HG02840 (cell line): ENCODE measurements around the gene PRPS2.
A peak's percentile ranks its signal among the peaks of the same experiment; 100 is the strongest.

Experiments used
- ATAC-seq: cut with Tn5 transposase; IDR thresholded peaks from one replicate; pipeline ENCODE4 v1.9.1; 2021; ENCODE audit warnings: mild to moderate bottlenecking, moderate library complexity, moderate number of reproducible peaks; ENCODE audit not compliant: unreplicated experiment, low FRiP score

PRPS2 gene

DNA sequence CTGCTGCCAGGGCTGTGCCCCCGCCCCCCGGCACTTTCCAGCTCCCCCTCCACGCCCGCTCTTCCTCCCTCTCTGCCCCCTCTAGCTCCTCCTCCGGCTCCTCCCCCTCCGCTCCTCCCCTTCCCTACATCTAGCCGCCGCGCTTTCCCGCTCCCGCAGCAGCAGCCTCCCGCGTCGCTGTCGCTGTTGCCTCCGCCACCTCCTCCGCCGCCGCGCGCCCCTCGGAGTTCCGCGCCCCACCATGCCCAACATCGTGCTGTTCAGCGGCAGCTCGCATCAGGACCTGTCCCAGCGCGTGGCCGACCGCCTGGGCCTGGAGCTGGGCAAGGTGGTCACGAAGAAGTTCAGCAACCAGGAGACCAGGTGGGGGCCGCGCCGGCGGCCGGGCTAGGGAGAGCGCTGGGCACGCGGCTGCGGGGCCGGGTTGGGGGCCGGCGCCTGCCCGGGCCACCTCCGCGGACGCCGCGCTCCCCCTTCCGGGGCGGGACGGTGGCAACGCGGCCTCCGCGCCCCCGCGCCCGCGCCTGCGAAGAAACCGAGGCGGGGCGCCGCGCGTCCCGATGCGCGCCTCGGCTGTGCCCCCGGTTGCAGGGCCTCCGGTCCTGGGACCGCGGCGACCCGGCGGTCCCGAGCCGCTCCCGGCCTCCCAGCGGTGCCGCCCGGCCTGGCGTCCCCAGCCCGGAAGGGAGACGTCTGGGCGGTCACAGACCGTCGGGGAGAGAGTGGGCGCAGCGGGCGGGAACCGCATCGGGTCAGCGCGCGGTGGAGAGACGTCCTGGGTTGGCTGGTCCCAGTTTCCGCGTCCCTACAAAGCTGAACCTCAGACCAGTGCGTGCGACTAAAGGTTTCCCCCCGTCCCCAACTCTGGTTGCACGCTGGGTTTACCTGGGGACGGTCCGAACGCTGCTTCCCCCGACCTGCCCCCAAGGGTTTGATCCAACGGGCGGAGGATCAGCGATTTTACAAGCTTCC is at the start of gene PRPS2:
Gene PRPS2 (plus strand): TSS at position 156 of the 972 bp plus-strand sequence. CDS start 86 bp downstream, at position 242.
- ATAC-seq = peak; percentile 72

DNA sequence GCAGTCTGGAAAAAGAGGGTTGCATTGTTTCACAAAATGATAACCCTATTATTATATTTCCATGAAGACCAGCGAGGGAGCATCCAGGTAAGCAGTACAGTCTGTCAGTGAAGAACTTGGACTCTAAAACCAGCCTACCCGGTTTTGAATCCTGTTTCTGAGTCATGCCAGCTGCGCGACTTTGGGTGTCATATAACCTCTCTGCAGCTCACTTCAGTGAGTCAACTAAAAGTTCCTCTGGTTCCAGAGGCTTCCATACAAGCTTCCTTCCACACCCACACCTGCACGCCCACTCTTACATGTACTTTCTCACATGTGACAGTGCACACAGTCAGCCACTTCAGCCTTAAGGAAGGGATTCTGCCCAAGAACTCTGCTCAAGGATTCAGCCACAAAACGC is 49.8 kb upstream of the PRPS2 start:
- no peak for ATAC-seq

DNA sequence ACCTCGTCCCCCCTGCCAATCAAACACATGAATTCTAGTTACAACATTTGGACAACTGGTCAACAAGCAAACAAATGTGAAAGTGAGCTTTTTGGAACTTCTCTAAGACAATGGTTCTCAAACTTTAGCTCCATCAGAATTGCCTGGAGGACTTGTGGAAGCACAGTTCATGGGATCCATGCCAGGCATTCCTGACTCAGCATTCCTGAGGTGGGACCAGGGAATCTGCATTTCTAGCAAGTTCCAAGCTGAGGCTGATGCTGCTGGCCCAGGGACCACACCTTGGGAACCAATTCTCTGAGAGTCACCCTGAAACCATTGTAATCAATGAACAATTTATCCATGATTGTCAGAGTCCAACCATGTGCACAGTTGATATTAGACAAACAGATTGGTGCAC is 43.8 kb upstream of the PRPS2 start:
- ATAC-seq = no peak

DNA sequence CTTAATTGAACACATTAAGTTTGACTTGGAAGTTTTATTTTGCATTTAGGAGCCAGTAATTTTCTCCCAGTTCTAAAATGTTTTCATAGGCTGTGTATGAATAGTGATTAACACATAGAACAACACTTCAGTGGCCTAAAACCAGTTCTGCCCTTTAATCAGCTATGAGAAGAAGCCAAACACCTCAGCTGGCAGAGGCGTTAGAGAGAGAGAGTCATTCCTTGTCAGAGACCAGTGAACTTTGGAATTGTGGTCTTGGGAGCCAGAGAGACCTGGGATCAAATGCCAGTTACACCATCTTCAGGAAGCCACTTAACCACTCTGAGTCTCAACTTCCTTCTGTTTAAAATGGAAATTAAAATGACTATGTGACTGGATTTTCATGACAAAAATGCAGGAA is 39.3 kb upstream of the PRPS2 start:
- ATAC-seq = no peak

DNA sequence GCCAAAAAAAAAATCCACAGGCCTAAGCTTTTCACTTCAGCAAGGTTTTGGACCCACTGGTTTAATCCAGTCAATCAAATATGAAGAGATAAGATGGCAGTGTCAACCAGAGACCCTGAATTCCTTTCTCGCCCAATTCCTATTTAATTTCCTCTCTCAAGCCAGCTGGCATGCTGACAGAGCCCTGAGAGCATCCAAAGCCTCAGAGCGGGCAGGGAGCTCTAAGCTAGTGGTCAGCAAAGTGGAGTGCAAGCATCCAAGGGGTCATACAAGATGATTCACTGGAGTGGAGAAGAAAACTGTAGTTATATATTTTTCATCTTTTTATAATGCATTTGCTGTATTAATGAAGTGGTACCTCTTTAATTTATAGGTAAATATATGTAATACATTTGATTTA is 37.8 kb upstream of the PRPS2 start:
- ATAC-seq = no peak

DNA sequence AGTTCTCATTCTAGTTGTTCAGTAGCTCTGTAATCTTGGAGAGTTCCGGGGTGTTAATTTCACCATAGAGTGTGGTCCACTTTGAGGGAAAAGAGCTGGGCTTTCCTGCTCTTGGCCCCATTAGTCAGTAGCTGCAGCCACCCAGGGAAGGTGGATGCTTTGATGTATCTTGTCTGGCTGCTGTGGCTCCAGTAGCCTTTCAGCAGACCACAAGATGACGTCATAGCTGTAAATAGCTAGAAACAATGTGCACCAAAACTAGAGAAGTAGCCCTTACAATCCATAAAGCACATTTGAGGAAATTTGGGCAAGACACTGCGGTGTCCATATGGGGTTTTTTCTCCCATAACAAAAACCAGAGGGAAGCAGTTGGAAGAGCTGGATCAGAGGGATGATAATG is 32.9 kb upstream of the PRPS2 start:
- ATAC-seq = no peak

DNA sequence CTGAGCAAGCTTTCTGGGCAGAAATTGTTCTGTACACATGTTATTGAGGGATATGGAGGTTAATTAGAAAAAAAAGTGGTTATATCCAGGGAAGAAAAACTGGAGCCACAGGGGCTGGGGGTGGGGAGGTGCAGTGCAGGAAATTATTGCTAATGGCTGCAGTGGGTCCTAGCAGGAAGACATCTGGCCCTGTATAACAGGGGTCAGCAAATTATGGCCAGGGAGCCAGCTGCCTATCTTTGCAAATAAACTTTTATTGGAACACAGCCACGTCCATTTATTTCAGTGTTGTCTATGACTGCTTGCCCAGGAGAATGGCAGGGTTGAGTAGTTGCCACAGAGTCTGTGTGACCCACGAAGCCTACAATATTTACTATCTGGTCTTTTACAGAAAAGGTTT is 23.4 kb upstream of the PRPS2 start:
- no peak for ATAC-seq

DNA sequence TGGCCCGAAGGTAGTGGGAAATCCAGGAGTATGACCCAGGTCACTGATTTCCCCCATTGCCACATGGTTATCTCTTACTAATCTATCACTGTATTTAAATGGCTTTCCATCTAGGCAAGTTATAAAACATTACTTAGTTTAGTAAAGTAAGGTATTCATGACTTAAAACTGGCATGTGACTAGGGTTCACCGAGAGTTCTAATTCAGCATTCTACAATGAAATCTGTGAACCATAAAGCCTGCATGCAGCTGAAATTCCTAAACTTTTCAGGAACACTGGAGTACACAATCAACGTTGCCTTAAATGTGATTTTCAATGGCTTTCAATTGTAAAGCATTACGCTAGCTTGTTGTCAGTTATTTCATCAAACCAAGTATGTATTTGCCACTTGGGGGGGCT is 22.7 kb upstream of the PRPS2 start:
- ATAC-seq = no peak

DNA sequence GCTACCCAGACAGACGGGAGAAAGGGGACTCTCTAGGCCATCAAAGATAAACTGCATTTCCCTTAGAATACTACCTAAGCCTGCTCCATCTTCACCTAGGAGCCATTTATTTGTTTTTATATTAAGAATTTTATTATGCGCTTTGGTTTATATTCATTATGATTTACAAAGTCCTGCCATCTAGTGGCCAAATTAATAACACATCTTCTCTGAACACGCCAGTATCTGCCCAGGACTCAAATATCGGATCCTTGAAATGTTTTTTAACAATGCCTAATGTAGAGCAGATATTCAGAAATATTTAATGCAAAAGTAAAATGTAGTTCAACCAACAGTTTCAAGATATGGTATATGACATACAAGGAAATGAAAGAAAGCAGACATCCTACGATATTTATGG is 20.8 kb upstream of the PRPS2 start:
- ATAC-seq = no peak

DNA sequence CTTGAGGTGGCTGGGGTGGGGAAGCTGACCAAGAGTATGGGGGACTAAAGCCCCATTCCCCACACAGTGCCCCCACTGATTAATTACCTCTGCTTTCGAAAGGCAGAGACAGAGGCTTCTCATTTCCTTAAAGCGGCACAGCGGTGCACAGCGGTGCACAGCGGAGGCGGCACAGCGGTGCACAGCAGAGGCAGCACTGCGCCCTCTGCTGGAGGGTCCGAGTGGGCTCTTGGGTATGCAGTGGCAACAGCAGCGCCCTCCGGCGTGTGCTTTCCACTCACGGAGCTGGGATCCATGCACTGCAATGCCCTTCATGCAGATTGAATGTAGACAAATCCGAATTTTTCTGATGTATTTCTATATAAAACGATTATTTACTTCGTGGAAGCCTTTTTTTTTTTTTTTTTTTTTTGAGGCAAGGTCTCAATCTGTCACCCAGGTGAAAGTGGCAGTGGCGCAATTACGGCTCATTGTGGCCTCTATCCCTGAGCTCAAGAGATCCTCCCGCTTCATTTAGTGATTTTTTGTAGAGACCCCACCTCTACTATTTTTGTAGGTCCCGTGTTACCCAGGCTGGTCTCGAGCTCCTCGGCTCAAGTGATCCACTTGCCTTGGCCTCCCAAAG is 19.7 kb upstream of the PRPS2 start:
- ATAC-seq = peak; percentile 82

DNA sequence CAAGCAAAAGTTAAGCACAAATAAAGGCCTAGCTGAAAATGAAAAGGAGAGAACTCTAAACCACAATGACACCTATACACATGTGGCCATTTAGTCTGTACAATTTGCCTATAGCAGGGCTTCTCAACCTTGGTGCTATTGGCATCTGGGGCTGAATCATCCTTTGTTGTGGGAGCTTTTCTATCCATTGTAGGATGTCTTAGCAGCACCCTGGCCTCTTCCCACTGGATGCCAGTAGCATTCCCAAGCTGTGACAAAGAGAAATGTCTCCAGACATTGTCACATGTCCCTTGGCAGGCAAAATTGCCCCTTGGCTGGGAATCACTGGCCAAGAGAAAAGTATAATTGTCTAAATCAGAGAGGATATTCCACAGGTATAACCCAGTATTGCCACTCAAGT is 13.5 kb upstream of the PRPS2 start:
- ATAC-seq = no peak

DNA sequence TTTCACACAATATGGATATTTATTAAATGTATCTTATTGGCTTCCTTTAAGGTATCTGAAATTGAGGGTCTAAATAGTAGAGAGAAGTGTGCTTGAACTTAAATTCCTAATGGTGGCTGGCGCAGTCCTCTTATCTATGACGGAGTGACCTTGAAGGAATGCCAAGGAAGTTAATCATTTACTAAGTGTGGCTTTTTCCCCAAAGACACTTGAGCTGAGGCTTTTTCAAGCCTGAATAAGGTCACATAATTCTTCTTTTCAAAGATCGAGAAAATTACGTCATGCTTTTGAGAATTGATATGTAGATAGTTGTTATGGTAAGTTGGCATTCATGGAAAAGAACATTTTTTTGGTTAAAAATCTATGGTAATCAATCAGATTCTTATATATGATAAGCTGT is 11.7 kb upstream of the PRPS2 start:
- ATAC-seq = no peak

DNA sequence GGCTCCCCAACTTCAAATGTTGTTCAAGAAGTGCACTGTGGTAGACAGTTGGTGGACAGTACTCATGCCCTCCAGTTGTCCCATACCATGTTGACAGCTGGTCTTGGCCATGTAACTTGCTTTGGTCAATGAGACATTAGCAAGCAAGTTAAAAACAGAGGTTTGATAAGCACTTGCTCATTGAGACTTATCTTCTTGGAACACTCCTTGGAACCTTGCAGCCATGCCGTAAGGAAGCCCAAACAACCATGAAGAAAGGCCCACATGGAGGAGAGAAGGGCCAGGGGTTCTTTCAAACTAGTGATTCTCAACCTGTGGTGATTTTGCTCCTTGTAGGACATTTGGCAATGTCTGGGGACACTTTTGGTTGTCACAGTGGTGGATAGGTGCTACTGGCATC is 2.6 kb upstream of the PRPS2 start:
- ATAC-seq = no peak

DNA sequence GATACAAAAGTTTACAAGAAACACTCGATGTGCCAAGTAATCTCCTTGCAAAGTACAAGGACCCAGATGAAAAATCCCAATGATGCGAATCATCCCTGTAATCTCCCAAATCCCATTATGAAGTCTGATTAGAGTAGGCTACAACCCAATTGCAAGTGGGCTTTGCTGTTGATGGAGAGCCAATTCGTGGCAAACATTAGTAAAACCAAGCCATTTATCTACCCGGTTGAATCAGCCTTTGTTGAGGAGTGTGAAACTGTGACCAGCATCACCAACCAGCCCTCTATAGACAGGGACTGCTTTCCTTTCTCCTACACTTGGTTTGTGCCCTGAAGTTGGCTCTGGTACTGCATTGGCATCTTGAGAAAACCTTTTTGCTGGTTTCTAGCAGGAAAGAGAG is 1.2 kb upstream of the PRPS2 start:
- no peak for ATAC-seq

DNA sequence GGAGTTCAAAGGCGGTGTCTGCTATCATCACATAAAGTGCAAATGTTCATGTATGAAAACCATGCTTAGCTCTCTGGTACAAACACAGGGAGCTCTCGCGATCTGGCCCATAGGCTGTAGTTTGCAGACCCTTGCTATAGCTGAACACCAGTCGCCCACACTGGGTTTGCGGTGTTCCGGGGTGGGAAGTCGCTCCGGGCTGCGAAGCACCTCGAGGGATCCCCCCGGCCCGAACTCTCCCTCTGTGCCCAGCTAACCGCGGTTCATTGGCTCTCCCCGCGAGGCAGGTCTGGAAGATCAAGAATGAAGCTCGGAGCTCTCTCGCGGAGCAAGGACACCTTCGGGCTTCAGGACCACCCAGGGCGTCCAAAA is 341 bp upstream of the PRPS2 start:
- ATAC-seq = peak; percentile 20

DNA sequence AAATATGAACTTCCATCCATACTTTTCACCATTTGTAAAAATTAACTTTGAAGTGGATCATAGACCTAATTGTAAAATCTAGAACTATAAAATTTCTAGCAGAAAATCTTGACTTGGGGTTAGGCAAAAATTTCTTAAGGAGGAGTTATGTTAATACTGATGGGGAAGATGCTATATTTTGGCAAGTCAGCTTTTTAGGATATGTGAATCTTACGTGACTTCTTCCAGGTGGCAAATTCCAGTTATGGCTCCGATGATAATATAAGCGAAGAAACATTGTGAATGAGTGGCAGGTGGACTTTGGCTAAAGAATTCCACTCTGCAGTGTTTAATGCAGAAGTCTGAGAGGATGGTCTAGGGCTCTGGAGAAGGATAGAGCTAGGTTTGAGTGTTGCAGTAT is 1.5 kb downstream of the PRPS2 start:
- ATAC-seq = no peak

DNA sequence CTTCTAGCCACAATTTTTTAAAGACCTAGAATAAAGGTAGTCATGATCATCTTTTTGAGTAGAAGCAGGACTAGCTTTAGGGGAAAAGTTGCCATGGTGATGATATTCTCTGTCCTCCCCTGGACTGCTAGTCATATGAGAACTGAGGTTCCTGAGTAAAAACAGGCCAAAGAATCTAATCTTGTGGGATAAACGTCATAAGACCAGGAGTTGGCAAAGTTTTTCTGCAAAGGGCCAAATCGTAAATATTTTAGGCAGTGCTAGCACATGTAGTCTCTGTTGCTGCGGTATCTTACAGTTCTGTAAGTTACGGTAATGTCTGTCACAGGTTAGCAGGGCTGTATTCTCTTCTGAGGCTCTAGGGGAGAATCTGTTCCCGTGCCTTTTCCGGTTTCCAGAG is 3.4 kb downstream of the PRPS2 start:
- no peak for ATAC-seq

DNA sequence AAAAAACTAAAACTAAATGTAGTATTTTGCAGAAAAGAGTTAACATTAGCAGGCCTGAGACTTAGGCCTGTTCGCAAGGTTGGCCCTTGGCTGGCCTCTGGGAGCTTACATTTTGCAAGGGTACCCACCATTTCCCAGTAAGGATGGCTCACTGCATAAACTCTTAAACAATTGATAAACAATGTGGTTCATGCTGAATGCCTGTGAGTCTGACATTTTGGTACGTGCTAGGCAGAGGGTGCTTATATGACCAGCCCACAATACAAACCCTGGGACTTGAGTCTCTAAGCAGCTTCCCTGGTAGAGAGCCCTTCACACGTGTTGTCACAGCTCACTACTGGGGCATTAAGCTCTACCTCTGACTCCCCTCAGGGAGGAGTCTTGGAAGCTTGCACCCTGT is 7.4 kb downstream of the PRPS2 start:
- no peak for ATAC-seq

DNA sequence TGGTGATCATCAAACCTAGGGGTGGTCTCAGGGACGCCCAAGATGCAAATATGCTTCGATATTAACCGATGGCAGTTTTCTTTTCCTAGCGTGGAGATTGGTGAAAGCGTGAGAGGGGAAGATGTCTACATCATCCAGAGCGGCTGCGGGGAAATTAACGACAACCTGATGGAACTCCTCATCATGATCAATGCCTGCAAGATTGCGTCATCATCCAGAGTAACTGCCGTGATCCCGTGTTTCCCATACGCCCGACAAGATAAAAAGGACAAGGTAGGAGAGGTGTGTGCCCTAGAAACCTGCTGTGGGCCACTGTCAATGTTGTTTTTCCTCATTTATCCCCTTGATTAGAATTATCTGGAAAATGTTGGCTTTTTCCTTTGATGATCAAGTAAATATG is 7.9 kb downstream of the PRPS2 start:
- ATAC-seq = no peak

DNA sequence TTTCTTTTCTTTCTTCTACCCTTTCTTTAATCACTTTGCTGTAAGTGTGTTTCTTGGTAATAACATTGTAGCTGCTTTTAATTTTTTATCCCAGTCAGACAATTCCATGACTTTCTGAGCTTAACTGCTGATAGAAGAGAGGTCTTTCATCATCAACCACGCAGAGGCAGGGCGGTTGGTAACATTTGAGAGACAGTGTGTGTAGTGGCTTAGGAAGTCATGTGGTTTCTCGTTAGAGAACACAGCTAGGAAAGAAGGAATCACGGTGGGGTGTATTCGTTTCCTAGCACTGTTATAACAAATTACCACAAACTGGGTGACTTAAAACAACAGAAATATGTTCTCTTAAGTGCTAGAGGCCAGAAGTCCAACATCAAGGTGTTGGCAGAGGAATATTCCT is 11.5 kb downstream of the PRPS2 start:
- ATAC-seq = no peak

DNA sequence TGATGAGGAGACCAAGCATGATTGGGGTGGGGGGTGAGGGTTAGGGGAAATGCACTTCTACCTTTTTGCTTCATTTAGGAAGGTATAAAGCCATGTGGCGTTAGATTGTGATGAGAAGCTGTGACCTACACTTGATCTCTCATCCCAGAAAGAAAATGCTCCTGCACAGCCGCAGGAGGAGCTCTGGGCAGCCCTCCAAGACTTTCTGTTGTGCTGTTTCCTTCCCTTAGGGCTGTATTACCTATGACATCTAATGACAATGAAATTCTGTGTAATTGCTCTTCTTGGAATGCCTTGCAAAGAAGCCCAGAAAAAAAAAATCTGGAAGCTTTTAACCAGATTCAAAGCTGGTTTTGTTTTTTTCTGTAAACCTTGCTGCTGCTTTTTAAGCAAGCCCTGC is 13.4 kb downstream of the PRPS2 start:
- ATAC-seq = no peak

DNA sequence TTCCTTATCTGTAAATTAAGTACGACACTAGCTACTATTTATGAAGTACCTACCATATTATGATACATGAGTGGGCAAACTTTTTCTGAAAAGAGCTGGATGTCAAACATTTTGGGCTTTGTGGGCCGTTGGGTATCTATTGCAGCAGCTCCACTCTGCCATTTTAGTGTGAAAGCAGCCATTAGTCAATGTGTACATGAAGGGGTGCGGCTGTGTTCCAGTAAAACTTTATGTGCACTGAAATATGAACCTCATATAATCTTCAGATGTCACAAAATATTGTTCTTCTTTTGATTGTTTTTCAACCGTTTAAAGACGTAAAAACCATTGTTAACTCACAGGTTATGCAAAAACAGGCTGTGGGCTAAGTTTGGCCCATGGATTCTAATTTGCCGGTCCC is 14.1 kb downstream of the PRPS2 start:
- no peak for ATAC-seq
